HepG2 (cell line): ENCODE measurements around the gene GAREM1. TPM values are rescaled to one million over a fixed set of nuclear protein-coding genes. Genes with fewer than 3 reads are reported as not detected.

Experiments
- BORCS8-MEF2B ChIP-seq: sonication (generic); formaldehyde crosslinking; IDR thresholded peaks from 2 replicates; pipeline ENCODE4 v1.8.0; 2022; ENCODE audit warnings: mild to moderate bottlenecking, missing genetic modification reagents
- HDAC6 ChIP-seq: fragments of 200-600 bp; sonication (generic); IDR thresholded peaks from 2 replicates; pipeline ENCODE4 v1.7.0; 2017; ENCODE audit warnings: mild to moderate bottlenecking, antibody characterized with exemption, low read length, low read depth
- HNF4G ChIP-seq, 2 experiments: sonication (generic) in 1 of 2; formaldehyde crosslinking in 1 of 2; IDR thresholded peaks; 2 replicates each; pipeline versions ENCODE4 v1.4.0 to v1.6.1; 2011 to 2020; ENCODE audit warnings: borderline replicate concordance in 2 of 2, low read depth in 2 of 2, mild to moderate bottlenecking in 2 of 2, low read length in 1 of 2, missing genetic modification reagents in 1 of 2, moderate library complexity in 1 of 2
- JARID2 ChIP-seq: sonication (generic); formaldehyde crosslinking; IDR thresholded peaks from 2 replicates; pipeline ENCODE4 v1.8.1; 2023; ENCODE audit warnings: missing genetic modification reagents, inconsistent platforms; ENCODE audit not compliant: insufficient replicate concordance
- KDM3A ChIP-seq: IDR thresholded peaks from 2 replicates; pipeline ENCODE4 v1.6.1; 2018; ENCODE audit warnings: low read depth, missing compliant biosample characterization
- MTA1 ChIP-seq: sonication (generic); formaldehyde crosslinking; IDR thresholded peaks from 2 replicates; pipeline ENCODE4 v1.4.0; 2020; ENCODE audit warnings: missing genetic modification reagents, mild to moderate bottlenecking, borderline replicate concordance
- MYC ChIP-seq: sonication (generic); formaldehyde crosslinking; IDR thresholded peaks from 2 replicates; pipeline ENCODE4 v1.9.0; 2021; ENCODE audit warnings: missing genetic modification reagents, borderline replicate concordance
- NFE2L1 ChIP-seq: sonication (generic); formaldehyde crosslinking; IDR thresholded peaks from 2 replicates; pipeline ENCODE4 v1.4.0; 2020; ENCODE audit warnings: missing genetic modification reagents, mild to moderate bottlenecking, borderline replicate concordance
- NFE2L2 ChIP-seq: fragments of 150-350 bp; IDR thresholded peaks from 2 replicates; pipeline ENCODE4 v1.6.1; 2014; ENCODE audit warnings: low read length
- TEAD3 ChIP-seq: optimal IDR thresholded peaks from 2 replicates; pipeline ENCODE3; 2016; ENCODE audit warnings: borderline replicate concordance
- ZC3H13 ChIP-seq: sonication (generic); formaldehyde crosslinking; IDR thresholded peaks from 2 replicates; pipeline ENCODE4 v1.8.1; 2023; ENCODE audit warnings: mild to moderate bottlenecking, missing genetic modification reagents, moderate library complexity
- ZFY ChIP-seq: sonication (generic); formaldehyde crosslinking; IDR thresholded peaks from 2 replicates; pipeline ENCODE4 v1.4.0; 2020; ENCODE audit warnings: missing genetic modification reagents
- polyA plus RNA-seq, 8 experiments: library from polyadenylated mRNA; depleted of rRNA in 3 of 8; stranded (reverse) in 7 of 8; unstranded in 1 of 8; fragments of >200 nt; fragmentation: Illumina TruSeq in 4 of 8; extraction: Trizol in 4 of 8; gene quantifications; 2 replicates each; pipeline versions ENCODE4 v1.2.1 to v1.2.3, GENCODE V29; 2011 to 2016; ENCODE audit warnings: low read depth in 4 of 8, missing spikeins in 1 of 8, mixed read lengths in 1 of 8; ENCODE audit not compliant: insufficient read depth in 1 of 8
- total RNA-seq, 5 experiments: library from RNA; depleted of rRNA; stranded (reverse); fragments of >200 nt; fragmentation: Illumina TruSeq; extraction: Trizol; gene quantifications; 2 replicates each; pipeline ENCODE4 v1.2.3, GENCODE V29; 2016; ENCODE audit warnings: low read depth in 1 of 5
- TF ChIP-seq, protein P1 (sequence below): sonication (generic); formaldehyde crosslinking; IDR thresholded peaks from 2 replicates; pipeline ENCODE4 v1.5.0; 2020; ENCODE audit warnings: mild to moderate bottlenecking, missing genetic modification reagents
- TF ChIP-seq, protein P2 (sequence below): sonication (generic); formaldehyde crosslinking; IDR thresholded peaks from 2 replicates; pipeline ENCODE4 v1.4.0; 2020; ENCODE audit warnings: missing genetic modification reagents, borderline replicate concordance
- TF ChIP-seq, protein P3 (sequence below): sonication (generic); formaldehyde crosslinking; IDR thresholded peaks from 2 replicates; pipeline ENCODE4 v1.5.1; 2020; ENCODE audit warnings: mild to moderate bottlenecking, moderate library complexity, missing genetic modification reagents
- TF ChIP-seq, protein P4 (sequence below): sonication (generic); formaldehyde crosslinking; IDR thresholded peaks from 2 replicates; pipeline ENCODE4 v1.5.1; 2020; ENCODE audit warnings: missing genetic modification reagents, mild to moderate bottlenecking, borderline replicate concordance
- TF ChIP-seq, protein P5 (sequence below): sonication (generic); formaldehyde crosslinking; IDR thresholded peaks from 2 replicates; pipeline ENCODE4 v1.5.0; 2020; ENCODE audit warnings: missing genetic modification reagents

The GAREM1 gene
- total and polyA plus RNA-seq, 2 of the 13 experiments (the other 11 are each of a cell fraction or from before 2014, with no cell fraction given): 2.5 to 2.9 TPM

DNA sequence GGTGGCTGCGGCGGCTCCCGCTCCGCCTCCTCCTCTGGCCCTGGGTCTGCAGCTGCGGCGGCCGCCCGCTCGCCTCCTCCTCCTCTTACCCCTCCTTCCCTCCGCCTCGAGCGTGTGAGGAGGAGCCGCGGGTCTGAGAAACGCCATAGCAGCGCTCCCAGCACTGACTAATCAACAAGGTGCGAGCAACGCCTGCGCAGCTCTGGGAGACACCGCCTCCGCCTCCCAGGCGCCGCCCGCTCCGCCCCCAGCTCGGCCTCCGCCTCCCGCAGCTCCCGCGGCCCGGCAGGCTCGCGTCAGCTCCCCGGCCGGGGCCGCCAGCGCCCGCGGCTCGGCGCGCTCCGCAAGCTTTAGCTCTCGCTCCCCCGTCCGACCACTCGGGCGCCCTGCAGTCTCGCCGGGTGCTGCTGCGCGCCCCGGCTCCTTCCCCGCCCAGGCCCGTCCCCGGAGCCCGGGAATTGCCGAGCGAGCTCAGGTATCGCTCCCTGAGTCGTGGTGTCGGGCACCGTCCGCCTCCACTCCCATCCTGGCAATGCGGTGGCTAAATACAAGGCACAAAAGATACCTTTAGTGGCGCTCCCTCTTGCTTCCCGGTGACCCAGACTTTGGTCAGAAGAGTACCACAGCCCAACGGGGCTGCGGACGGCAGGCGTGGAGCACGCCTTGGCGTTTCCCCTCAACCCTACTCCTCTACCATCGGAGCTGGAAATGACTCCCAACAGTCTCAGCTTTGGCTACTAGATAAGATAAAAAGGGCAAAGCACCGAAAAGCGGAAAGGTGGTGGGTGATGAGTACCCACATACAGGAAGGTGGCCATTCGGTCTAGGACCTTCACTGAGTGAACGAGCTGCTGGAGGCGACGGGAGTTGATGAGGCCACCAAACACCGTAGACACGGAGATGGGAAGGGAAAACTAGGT is at the start of gene GAREM1 (continued):
- TF ChIP-seq JARID2 (CRISPR knock-in tag) (no peak), NFE2L2 (no peak), HDAC6 (no peak), ZC3H13 (CRISPR knock-in tag) (no peak), KDM3A (CRISPR knock-in tag) (no peak), HNF4G (IDR thresholded peaks at IDR 0.05; ENCODE audit: borderline replicate concordance, low read depth, low read length) (no peak), HNF4G (CRISPR knock-in tag; IDR thresholded peaks at IDR 0.05; ENCODE audit: borderline replicate concordance, low read depth) (no peak), MTA1 (no peak), MYC (CRISPR knock-in tag) (no peak), BORCS8-MEF2B (CRISPR knock-in tag) (no peak), NFE2L1 (CRISPR knock-in tag) (no peak), TEAD3 (CRISPR knock-in tag) (no peak), ZFY (CRISPR knock-in tag) (peak; percentile 55)
- TF ChIP-seq, protein P1, sequence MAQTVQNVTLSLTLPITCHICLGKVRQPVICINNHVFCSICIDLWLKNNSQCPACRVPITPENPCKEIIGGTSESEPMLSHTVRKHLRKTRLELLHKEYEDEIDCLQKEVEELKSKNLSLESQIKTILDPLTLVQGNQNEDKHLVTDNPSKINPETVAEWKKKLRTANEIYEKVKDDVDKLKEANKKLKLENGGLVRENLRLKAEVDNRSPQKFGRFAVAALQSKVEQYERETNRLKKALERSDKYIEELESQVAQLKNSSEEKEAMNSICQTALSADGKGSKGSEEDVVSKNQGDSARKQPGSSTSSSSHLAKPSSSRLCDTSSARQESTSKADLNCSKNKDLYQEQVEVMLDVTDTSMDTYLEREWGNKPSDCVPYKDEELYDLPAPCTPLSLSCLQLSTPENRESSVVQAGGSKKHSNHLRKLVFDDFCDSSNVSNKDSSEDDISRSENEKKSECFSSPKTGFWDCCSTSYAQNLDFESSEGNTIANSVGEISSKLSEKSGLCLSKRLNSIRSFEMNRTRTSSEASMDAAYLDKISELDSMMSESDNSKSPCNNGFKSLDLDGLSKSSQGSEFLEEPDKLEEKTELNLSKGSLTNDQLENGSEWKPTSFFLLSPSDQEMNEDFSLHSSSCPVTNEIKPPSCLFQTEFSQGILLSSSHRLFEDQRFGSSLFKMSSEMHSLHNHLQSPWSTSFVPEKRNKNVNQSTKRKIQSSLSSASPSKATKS (CRISPR knock-in tag): no peak
- TF ChIP-seq, protein P2, sequence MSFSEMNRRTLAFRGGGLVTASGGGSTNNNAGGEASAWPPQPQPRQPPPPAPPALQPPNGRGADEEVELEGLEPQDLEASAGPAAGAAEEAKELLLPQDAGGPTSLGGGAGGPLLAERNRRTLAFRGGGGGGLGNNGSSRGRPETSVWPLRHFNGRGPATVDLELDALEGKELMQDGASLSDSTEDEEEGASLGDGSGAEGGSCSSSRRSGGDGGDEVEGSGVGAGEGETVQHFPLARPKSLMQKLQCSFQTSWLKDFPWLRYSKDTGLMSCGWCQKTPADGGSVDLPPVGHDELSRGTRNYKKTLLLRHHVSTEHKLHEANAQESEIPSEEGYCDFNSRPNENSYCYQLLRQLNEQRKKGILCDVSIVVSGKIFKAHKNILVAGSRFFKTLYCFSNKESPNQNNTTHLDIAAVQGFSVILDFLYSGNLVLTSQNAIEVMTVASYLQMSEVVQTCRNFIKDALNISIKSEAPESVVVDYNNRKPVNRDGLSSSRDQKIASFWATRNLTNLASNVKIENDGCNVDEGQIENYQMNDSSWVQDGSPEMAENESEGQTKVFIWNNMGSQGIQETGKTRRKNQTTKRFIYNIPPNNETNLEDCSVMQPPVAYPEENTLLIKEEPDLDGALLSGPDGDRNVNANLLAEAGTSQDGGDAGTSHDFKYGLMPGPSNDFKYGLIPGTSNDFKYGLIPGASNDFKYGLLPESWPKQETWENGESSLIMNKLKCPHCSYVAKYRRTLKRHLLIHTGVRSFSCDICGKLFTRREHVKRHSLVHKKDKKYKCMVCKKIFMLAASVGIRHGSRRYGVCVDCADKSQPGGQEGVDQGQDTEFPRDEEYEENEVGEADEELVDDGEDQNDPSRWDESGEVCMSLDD (CRISPR knock-in tag): no peak
- TF ChIP-seq, protein P3, sequence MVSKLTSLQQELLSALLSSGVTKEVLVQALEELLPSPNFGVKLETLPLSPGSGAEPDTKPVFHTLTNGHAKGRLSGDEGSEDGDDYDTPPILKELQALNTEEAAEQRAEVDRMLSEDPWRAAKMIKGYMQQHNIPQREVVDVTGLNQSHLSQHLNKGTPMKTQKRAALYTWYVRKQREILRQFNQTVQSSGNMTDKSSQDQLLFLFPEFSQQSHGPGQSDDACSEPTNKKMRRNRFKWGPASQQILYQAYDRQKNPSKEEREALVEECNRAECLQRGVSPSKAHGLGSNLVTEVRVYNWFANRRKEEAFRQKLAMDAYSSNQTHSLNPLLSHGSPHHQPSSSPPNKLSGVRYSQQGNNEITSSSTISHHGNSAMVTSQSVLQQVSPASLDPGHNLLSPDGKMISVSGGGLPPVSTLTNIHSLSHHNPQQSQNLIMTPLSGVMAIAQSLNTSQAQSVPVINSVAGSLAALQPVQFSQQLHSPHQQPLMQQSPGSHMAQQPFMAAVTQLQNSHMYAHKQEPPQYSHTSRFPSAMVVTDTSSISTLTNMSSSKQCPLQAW (CRISPR knock-in tag): 0 out of 2 replicates have a peak, but pooled peaks have one; percentile 22
- TF ChIP-seq, protein P4, sequence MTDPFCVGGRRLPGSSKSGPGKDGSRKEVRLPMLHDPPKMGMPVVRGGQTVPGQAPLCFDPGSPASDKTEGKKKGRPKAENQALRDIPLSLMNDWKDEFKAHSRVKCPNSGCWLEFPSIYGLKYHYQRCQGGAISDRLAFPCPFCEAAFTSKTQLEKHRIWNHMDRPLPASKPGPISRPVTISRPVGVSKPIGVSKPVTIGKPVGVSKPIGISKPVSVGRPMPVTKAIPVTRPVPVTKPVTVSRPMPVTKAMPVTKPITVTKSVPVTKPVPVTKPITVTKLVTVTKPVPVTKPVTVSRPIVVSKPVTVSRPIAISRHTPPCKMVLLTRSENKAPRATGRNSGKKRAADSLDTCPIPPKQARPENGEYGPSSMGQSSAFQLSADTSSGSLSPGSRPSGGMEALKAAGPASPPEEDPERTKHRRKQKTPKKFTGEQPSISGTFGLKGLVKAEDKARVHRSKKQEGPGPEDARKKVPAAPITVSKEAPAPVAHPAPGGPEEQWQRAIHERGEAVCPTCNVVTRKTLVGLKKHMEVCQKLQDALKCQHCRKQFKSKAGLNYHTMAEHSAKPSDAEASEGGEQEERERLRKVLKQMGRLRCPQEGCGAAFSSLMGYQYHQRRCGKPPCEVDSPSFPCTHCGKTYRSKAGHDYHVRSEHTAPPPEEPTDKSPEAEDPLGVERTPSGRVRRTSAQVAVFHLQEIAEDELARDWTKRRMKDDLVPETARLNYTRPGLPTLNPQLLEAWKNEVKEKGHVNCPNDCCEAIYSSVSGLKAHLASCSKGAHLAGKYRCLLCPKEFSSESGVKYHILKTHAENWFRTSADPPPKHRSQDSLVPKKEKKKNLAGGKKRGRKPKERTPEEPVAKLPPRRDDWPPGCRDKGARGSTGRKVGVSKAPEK (CRISPR knock-in tag): no peak
- TF ChIP-seq, protein P5, sequence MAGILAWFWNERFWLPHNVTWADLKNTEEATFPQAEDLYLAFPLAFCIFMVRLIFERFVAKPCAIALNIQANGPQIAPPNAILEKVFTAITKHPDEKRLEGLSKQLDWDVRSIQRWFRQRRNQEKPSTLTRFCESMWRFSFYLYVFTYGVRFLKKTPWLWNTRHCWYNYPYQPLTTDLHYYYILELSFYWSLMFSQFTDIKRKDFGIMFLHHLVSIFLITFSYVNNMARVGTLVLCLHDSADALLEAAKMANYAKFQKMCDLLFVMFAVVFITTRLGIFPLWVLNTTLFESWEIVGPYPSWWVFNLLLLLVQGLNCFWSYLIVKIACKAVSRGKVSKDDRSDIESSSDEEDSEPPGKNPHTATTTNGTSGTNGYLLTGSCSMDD (CRISPR knock-in tag): no peak
